ENCODE measurements around the gene TMEM18.

The TMEM18 gene

GRCh38 chr2:628651-629050 lies 48.6 kb downstream of the TMEM18 start:
- ChIA-PET POLR2A (no interaction called here), CTCF (no interaction called here)
- H3K36me3 ChIP-seq (ENCODE audit: control insufficient read depth in 2 of 2, insufficient read depth in 1 of 2, low read length in 2 of 2): no peaks in the 10 kb centered on the region
- no peaks in the 10 kb centered on the region for H3K4me1 ChIP-seq (ENCODE audit: control insufficient read depth, insufficient read depth, low read length)
- H3K9me3 ChIP-seq (ENCODE audit: control insufficient read depth, insufficient read depth, low read depth, low read length): no peaks in the 10 kb centered on the region
- no peak overlapping the region for H3K4me3 ChIP-seq (ENCODE audit: low read depth, low read length)
- TF ChIP-seq SP3 (tag by site-specific recombination; IDR thresholded peaks at IDR 0.05): no peak
- TF ChIP-seq ZNF792 (tag by site-specific recombination; IDR thresholded peaks at IDR 0.05): no peak
- no peak for TF ChIP-seq ZNF521 (tag by site-specific recombination; IDR thresholded peaks at IDR 0.05)
- TF ChIP-seq, protein P1, sequence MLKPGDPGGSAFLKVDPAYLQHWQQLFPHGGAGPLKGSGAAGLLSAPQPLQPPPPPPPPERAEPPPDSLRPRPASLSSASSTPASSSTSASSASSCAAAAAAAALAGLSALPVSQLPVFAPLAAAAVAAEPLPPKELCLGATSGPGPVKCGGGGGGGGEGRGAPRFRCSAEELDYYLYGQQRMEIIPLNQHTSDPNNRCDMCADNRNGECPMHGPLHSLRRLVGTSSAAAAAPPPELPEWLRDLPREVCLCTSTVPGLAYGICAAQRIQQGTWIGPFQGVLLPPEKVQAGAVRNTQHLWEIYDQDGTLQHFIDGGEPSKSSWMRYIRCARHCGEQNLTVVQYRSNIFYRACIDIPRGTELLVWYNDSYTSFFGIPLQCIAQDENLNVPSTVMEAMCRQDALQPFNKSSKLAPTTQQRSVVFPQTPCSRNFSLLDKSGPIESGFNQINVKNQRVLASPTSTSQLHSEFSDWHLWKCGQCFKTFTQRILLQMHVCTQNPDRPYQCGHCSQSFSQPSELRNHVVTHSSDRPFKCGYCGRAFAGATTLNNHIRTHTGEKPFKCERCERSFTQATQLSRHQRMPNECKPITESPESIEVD (tag by site-specific recombination; IDR thresholded peaks at IDR 0.05): no peak
- no peak for TF ChIP-seq ZNF621 (tag by site-specific recombination; IDR thresholded peaks at IDR 0.05)
- no peak for TF ChIP-seq PRDM4 (tag by site-specific recombination; IDR thresholded peaks at IDR 0.05)
- TF ChIP-seq HOXD13 (CRISPR knock-in tag; IDR thresholded peaks at IDR 0.05; ENCODE audit: borderline replicate concordance): no peak
- TF ChIP-seq ZNF513 (tag by site-specific recombination; IDR thresholded peaks at IDR 0.05): no peak
- no peak for TF ChIP-seq ZNF777 (tag by site-specific recombination; IDR thresholded peaks at IDR 0.05; ENCODE audit: borderline replicate concordance)
- TF ChIP-seq, protein P2, sequence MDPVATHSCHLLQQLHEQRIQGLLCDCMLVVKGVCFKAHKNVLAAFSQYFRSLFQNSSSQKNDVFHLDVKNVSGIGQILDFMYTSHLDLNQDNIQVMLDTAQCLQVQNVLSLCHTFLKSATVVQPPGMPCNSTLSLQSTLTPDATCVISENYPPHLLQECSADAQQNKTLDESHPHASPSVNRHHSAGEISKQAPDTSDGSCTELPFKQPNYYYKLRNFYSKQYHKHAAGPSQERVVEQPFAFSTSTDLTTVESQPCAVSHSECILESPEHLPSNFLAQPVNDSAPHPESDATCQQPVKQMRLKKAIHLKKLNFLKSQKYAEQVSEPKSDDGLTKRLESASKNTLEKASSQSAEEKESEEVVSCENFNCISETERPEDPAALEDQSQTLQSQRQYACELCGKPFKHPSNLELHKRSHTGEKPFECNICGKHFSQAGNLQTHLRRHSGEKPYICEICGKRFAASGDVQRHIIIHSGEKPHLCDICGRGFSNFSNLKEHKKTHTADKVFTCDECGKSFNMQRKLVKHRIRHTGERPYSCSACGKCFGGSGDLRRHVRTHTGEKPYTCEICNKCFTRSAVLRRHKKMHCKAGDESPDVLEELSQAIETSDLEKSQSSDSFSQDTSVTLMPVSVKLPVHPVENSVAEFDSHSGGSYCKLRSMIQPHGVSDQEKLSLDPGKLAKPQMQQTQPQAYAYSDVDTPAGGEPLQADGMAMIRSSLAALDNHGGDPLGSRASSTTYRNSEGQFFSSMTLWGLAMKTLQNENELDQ (tag by site-specific recombination; IDR thresholded peaks at IDR 0.05; ENCODE audit: low read depth): no peak
- no peak for TF ChIP-seq ZBTB8A (tag by site-specific recombination; IDR thresholded peaks at IDR 0.05)
- no peak for TF ChIP-seq ZXDB (tag by site-specific recombination; IDR thresholded peaks at IDR 0.05)
- TF ChIP-seq ZFHX2 (tag by site-specific recombination; conservative IDR thresholded peaks at IDR 0.05): no peak
- TF ChIP-seq ZNF670 (tag by site-specific recombination; IDR thresholded peaks at IDR 0.05; ENCODE audit: low read depth): no peak
- TF ChIP-seq, protein P3, sequence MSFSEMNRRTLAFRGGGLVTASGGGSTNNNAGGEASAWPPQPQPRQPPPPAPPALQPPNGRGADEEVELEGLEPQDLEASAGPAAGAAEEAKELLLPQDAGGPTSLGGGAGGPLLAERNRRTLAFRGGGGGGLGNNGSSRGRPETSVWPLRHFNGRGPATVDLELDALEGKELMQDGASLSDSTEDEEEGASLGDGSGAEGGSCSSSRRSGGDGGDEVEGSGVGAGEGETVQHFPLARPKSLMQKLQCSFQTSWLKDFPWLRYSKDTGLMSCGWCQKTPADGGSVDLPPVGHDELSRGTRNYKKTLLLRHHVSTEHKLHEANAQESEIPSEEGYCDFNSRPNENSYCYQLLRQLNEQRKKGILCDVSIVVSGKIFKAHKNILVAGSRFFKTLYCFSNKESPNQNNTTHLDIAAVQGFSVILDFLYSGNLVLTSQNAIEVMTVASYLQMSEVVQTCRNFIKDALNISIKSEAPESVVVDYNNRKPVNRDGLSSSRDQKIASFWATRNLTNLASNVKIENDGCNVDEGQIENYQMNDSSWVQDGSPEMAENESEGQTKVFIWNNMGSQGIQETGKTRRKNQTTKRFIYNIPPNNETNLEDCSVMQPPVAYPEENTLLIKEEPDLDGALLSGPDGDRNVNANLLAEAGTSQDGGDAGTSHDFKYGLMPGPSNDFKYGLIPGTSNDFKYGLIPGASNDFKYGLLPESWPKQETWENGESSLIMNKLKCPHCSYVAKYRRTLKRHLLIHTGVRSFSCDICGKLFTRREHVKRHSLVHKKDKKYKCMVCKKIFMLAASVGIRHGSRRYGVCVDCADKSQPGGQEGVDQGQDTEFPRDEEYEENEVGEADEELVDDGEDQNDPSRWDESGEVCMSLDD (tag by site-specific recombination; IDR thresholded peaks at IDR 0.05): no peak
- H3K27ac ChIP-seq (ENCODE audit: extremely low read depth, low read depth, low read length): no peak overlapping the region

All from HEK293 (cell line).